Neutrophil (primary cell): ENCODE measurements around the gene FBXL17.
"Not testable (repeated sequence)": the region's sequence is repeated elsewhere in the genome, so short reads cannot be mapped to it uniquely, and the experiment has no call there.

Experiments used
- H3K27ac ChIP-seq: fragments of 200-600 bp; sonication (generic); 2 replicates; pipeline ENCODE4 v1.5.1; 2016; ENCODE audit warnings: mild to moderate bottlenecking, moderate library complexity
- H3K27me3 ChIP-seq: fragments of 200-600 bp; sonication (generic); 2 replicates; pipeline ENCODE4 v1.6.0; 2016; ENCODE audit warnings: mild to moderate bottlenecking
- H3K36me3 ChIP-seq: fragments of 200-600 bp; sonication (generic); 2 replicates; pipeline ENCODE4 v1.5.1; 2017
- H3K4me1 ChIP-seq, 2 experiments: fragments of 200-600 bp in 1 of 2; sonication (generic) in 1 of 2; 1 replicate in 1 of 2; 2 replicates in 1 of 2; pipeline versions ENCODE4 v1.5.1 to v1.6.1; 2013 to 2016; ENCODE audit warnings: low read depth in 1 of 2, low read length in 1 of 2, mild to moderate bottlenecking in 1 of 2, moderate library complexity in 1 of 2; ENCODE audit not compliant: control insufficient read depth in 1 of 2, insufficient read depth in 1 of 2
- H3K4me3 ChIP-seq, 2 experiments: fragments of 200-600 bp in 1 of 2; sonication (generic) in 1 of 2; 1 replicate in 1 of 2; 2 replicates in 1 of 2; pipeline ENCODE4 v1.5.1; 2013 to 2016; ENCODE audit warnings: low read depth in 1 of 2, low read length in 1 of 2, mild to moderate bottlenecking in 1 of 2, moderate library complexity in 1 of 2
- H3K9me3 ChIP-seq: fragments of 200-600 bp; sonication (generic); 2 replicates; pipeline ENCODE4 v1.5.1; 2016
- TF ChIP-seq, protein P1 (sequence below): fragments of 200-600 bp; sonication (generic); IDR thresholded peaks from 2 replicates; pipeline ENCODE4 v1.5.1; 2016; ENCODE audit warnings: antibody characterized with exemption

FBXL17 gene

DNA sequence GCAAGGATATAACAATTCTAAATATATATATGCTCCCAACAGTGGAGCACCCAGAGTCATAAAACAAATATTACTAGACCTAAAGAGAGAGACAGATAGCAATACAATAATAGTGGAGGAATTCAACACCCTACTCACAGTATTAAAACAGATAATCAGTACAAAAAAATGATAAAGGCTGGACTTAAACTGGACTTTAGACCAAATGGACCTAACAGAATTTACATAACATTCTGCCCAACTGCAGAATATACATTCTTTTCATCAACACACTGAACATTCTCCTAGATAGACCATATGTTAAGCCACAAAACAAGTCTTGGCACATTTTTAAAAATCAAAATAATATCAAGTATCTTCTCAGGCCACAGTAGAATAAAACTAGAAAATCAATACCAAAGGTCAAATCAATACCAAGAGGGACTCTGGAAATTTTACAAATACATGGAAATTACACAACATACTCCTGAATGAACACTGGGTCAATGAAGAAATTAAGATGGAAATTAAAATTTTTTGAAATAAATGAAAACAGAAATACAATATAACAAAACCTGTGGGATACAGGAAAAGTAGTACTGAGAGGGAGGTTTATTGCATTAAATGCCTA lies 100.8 kb downstream of the FBXL17 start:
- H3K27me3 ChIP-seq: no peaks in the 10 kb centered on the region
- TF ChIP-seq, protein P1, sequence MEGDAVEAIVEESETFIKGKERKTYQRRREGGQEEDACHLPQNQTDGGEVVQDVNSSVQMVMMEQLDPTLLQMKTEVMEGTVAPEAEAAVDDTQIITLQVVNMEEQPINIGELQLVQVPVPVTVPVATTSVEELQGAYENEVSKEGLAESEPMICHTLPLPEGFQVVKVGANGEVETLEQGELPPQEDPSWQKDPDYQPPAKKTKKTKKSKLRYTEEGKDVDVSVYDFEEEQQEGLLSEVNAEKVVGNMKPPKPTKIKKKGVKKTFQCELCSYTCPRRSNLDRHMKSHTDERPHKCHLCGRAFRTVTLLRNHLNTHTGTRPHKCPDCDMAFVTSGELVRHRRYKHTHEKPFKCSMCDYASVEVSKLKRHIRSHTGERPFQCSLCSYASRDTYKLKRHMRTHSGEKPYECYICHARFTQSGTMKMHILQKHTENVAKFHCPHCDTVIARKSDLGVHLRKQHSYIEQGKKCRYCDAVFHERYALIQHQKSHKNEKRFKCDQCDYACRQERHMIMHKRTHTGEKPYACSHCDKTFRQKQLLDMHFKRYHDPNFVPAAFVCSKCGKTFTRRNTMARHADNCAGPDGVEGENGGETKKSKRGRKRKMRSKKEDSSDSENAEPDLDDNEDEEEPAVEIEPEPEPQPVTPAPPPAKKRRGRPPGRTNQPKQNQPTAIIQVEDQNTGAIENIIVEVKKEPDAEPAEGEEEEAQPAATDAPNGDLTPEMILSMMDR: no peak
- no peaks in the 10 kb centered on the region for H3K36me3 ChIP-seq
- H3K9me3 ChIP-seq: no peaks in the 10 kb centered on the region
- H3K4me1 ChIP-seq: no peaks in the 10 kb centered on the region
- H3K27ac ChIP-seq: no peak overlapping the region
- H3K4me3 ChIP-seq: no peak overlapping the region

DNA sequence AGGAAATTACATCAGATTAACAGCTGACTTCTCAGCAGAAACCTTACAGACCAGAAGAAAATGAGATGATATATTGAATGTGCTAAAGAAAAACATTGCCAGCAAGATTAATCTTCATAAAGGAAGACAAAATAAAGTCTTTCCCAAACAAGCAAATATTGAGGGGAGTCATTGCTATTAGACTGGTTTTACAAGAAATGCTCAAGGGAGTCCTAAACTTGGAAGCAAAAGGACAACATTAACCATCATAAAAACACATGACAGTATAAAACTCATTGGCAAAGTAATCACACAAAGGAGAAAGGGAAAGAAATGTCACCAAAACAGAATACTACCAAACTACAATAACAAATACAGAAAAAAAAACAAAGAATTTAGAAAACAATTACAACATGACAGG lies 101.7 kb downstream of the FBXL17 start:
- Histone ChIP-seq H3K27ac (no peak overlapping the region), H3K4me1 (no peaks in the 10 kb centered on the region), H3K4me3 (no peak overlapping the region), H3K27me3 (no peaks in the 10 kb centered on the region), H3K9me3 (no peaks in the 10 kb centered on the region), H3K36me3 (no peaks in the 10 kb centered on the region)
- TF ChIP-seq, protein P1: no peak

DNA sequence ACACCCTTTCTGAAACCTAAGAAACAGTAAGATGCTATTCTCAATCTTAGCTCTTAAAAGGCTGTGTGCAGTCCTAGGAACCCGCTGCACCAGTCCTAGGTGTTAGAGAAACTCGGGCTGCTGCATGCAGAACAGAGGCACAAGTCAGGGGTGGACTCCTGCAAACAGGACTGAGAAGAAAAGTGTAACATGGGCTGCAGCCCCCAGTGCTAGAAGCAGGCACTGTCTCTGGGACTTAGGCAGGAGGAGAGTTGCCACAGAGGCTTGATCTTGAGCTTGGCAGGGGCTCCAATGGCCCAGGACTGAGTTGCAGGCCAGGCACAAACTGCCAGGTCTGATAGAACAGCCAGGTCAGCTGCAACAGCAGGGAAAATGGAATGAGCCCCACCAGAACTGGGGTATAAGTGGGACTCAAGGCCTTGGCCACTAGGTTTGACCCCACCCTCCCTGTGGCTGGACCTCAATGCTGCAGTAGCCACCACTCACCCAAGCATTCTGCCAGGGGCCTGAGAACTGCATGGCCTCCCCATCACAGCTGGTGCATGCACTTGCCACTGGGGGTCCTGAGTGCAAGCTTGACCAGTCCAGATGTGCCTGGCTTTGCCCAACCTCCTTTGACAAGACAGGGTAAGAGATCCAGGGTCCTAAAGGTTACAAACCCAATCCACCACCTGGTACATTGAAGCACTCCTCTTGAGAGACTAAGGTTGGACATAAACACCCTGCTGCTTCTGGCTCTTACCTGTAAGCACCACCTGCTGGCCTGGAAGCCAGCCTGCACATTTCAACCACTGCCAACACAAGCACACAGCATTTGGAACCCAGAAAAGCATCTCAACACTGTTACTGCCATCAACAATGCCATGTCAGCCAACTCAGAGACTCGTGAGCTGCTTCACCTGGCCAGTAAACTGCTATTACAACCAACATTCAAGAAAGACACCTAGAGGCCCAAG lies 103.3 kb downstream of the FBXL17 start:
- H3K36me3 ChIP-seq: no peaks in the 10 kb centered on the region
- TF ChIP-seq, protein P1: no peak
- H3K4me3 ChIP-seq: no peak overlapping the region
- H3K4me1 ChIP-seq: no peaks in the 10 kb centered on the region
- no peaks in the 10 kb centered on the region for H3K27me3 ChIP-seq
- no peaks in the 10 kb centered on the region for H3K9me3 ChIP-seq
- no peak overlapping the region for H3K27ac ChIP-seq

DNA sequence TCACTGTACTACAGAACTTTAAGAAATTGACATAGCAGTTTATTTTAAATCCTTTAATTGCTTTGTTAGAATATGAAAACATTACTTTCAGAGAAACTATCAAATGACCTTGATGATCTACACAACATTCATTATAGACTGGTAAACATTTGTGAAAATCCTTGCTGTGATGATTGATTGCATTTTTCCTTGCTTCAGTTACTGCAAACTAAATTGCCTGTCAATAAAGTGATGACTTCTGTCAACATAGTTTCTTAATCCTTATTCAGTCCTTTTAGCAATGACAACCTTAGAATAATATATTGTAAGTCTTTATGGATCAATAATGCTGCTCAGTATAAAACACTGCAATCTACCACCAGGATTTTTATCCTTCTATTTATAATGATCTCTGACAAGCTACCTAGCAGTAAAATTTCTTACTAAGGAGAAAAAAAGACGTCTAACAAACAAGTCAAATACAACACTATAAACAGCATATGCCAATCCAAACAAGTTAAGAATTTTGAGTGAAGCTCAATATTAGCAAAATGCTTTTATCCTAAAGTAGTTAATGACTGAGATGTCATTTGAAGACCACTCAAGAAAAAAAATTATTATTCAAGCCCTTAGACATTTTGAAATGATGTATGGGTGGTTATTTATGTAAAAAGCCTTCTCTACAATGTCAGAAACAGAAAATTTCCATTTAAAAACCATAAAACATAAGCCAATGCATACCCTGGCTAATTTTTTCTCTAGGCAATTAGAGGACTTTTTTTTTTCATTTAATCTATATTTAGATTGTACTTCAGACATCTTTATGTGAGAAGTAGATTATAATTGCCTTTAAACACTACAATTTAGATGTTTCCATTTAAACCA lies 105.5 kb downstream of the FBXL17 start:
- no peak overlapping the region for H3K4me3 ChIP-seq
- TF ChIP-seq, protein P1: no peak
- no peaks in the 10 kb centered on the region for H3K36me3 ChIP-seq
- no peaks in the 10 kb centered on the region for H3K4me1 ChIP-seq
- no peaks in the 10 kb centered on the region for H3K9me3 ChIP-seq
- no peaks in the 10 kb centered on the region for H3K27me3 ChIP-seq
- no peak overlapping the region for H3K27ac ChIP-seq

DNA sequence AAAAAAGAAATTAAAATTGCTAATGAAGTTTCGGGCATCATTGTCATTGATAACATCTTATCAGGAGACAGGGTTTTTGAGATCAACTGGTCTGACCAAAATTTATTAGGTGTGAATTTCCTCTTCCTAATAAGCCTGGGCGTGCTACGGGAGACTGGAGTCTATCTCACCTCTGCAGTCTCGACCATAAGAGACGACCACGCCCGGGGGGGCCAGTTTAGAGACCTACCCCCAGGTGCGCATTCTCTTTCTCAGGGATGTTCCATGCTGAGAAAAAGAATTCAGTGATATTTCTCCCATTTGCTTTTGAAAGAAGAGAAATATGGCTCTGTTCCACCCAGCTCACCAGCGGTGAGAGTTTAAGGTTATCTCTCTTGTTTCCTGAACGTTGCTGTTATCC lies 107.8 kb downstream of the FBXL17 start:
- H3K4me1 ChIP-seq, H3K9me3 ChIP-seq, H3K27me3 ChIP-seq, H3K36me3 ChIP-seq, H3K4me3 ChIP-seq, H3K27ac ChIP-seq: not testable (repeated sequence)
